Measurements from ENCODE around the gene POU3F1.
A peak's percentile ranks its signal among the peaks of the same experiment; 100 is the strongest.

Gene POU3F1

GRCh38 chr1:38004284-38005108, 42.1 kb downstream of the POU3F1 start:
- DNase-seq (ENCODE audit: low spot score) = peak; percentile 67

GRCh38 chr1:38003261-38004250, 43.0 kb downstream of the POU3F1 start:
- no peak for DNase-seq (ENCODE audit: low spot score)

GRCh38 chr1:38000529-38001455, 45.8 kb downstream of the POU3F1 start:
- no peak for DNase-seq (ENCODE audit: low spot score)

GRCh38 chr1:38000233-38000528, 46.4 kb downstream of the POU3F1 start:
- no peak for DNase-seq (ENCODE audit: low spot score)

GRCh38 chr1:37999430-38000232, 47.0 kb downstream of the POU3F1 start:
- DNase-seq (ENCODE audit: low spot score) = no peak

- DNase-seq (ENCODE audit: low spot score) = no peak
Measured at GRCh38 chr1:37998913-37999429, 47.6 kb downstream of the POU3F1 start.

- no peak for DNase-seq (ENCODE audit: low spot score)
Measured at GRCh38 chr1:37998089-37998808, 48.3 kb downstream of the POU3F1 start.

GRCh38 chr1:37997256-37998088, 49.1 kb downstream of the POU3F1 start:
- no peak for DNase-seq (ENCODE audit: low spot score)

GRCh38 chr1:37995751-37996345, 50.7 kb downstream of the POU3F1 start:
- DNase-seq (ENCODE audit: low spot score) = peak; percentile 45

GRCh38 chr1:37994886-37995566, 51.6 kb downstream of the POU3F1 start:
- no peak for DNase-seq (ENCODE audit: low spot score)
